Fibroblast of lung (primary cell): Measurements from ENCODE around the gene IL3.

Experiments
- CTCF ChIP-seq, 2 donors: IDR thresholded peaks in 1 of 2; conservative IDR thresholded peaks in 1 of 2; 1 replicate in 1 of 2; 2 replicates in 1 of 2; pipeline ENCODE4 v1.5.1; 2011 to 2012; ENCODE audit warnings: low read length in 2 of 2, control low read depth in 1 of 2, inconsistent platforms in 1 of 2, low read depth in 1 of 2, mild to moderate bottlenecking in 1 of 2
- EZH2 ChIP-seq: IDR thresholded peaks from 2 replicates; pipeline ENCODE4 v1.5.1; 2012; ENCODE audit warnings: low read length, control low read depth, mild to moderate bottlenecking; ENCODE audit errors: missing control alignments

DNA sequence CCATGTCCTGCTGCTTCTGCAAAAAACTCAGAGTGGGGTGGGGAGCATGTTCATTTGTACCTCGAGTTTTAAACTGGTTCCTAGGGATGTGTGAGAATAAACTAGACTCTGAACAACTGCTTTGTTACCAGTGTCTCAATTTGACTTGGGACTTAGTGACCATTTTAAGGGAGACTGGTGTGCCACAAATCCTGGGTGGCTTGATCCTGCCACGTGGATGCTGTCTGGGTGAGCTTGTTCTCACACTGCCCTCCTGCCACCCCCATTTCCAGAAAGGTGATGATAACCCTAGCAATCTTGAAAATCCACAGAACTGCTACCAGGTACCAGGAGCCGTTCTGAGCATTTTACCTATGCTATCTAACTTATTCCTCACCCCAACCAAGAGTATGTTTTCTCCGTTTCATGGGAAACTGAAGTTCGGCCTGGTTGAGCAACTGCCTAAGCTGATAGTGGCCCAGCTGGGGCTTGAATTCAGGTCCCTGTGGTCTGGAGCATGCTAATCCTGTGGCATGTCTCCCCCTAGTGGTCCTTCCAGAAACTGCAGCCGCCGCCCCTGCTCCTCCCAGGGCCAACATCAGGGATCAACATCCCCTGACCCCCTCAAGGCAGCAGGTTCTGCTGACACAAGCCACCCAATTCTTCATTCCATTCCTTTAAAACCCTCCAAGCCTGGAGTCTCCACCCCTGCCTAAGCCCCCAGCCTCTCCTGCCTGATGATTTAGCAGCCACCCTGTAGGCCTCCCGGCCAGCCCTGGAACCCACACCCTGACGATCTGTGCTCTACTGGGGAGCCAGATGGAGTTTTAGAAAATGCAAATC is 2.8 kb downstream of the IL3 start:
- peak; percentile 93 to 96 for TF ChIP-seq CTCF (conservative IDR thresholded peaks at IDR 0.05 in 1 of 2, IDR thresholded peaks at IDR 0.05 in 1 of 2; ENCODE audit: low read depth in 1 of 2, low read length in 2 of 2)
- TF ChIP-seq EZH2: no peak
